Esophagus muscularis mucosa (tissue), 4 donors: ENCODE data around the gene EHD2. TPM values are rescaled to one million over a fixed set of nuclear protein-coding genes. Genes with fewer than 3 reads are reported as not detected.
A peak's percentile ranks its signal among the peaks of the same experiment; 100 is the strongest.

ENCODE experiments used
- DNase-seq: peaks from one replicate; pipeline ENCODE4 v3.0.0-alpha.2; 2017; ENCODE audit errors: extremely low spot score
- H3K27ac ChIP-seq, 4 donors: fragments of 200-600 bp; sonication (generic); replicated peaks in 1 of 4; 1 replicate in 3 of 4; 2 replicates in 1 of 4; pipeline ENCODE4 v1.5.1; 2016 to 2019; ENCODE audit warnings: mild to moderate bottlenecking in 1 of 4
- H3K27me3 ChIP-seq, 4 donors: fragments of 200-600 bp; sonication (generic); one replicate each; pipeline versions ENCODE4 v1.5.1 to v1.6.0; 2016 to 2019
- H3K36me3 ChIP-seq, 4 donors: fragments of 200-600 bp; sonication (generic); one replicate each; pipeline ENCODE4 v1.5.1; 2016 to 2019
- H3K4me1 ChIP-seq, 4 donors: fragments of 200-600 bp; sonication (generic); one replicate each; pipeline ENCODE4 v1.5.1; 2016 to 2019
- H3K4me3 ChIP-seq, 4 donors: fragments of 200-600 bp; sonication (generic); 1 replicate in 2 of 4; 2 replicates in 2 of 4; pipeline ENCODE4 v1.5.1; 2016 to 2019; ENCODE audit warnings: mild to moderate bottlenecking in 4 of 4, moderate library complexity in 1 of 4
- H3K9me3 ChIP-seq, 4 donors: fragments of 200-600 bp; sonication (generic); 1 replicate in 3 of 4; 2 replicates in 1 of 4; pipeline ENCODE4 v1.5.1; 2016 to 2019
- EP300 ChIP-seq: sonication (generic); formaldehyde crosslinking; IDR thresholded peaks from one replicate; pipeline ENCODE4 v1.6.1; 2017; ENCODE audit warnings: antibody characterized with exemption
- POLR2A ChIP-seq: fragments of 450-650 bp; IDR thresholded peaks from one replicate; pipeline ENCODE4 v1.6.1; 2017; ENCODE audit warnings: antibody characterized with exemption, moderate library complexity, mild to moderate bottlenecking, low read depth
- POLR2AphosphoS5 ChIP-seq, 2 donors: sonication (generic); formaldehyde crosslinking; IDR thresholded peaks; one replicate each; pipeline ENCODE4 v1.6.1; 2017; ENCODE audit warnings: antibody characterized with exemption in 2 of 2
- whole genome bisulfite sequencing: methylation state at CpG from one replicate; pipeline ENCODE4 v1.1.5; 2018; 5-methylcytosine and 5-hydroxymethylcytosine counted together
- intact Hi-C: fragments of 100-400 bp; cut with DNase I; formaldehyde crosslinking; loops from one replicate; pipeline ENCODE4 v1.15.1; 2023
- total RNA-seq, 4 donors: library from RNA; depleted of rRNA; stranded (reverse); fragments of >200 nt; gene quantifications; one replicate each; pipeline versions ENCODE4 v1.1.0 to v1.2.1, GENCODE V29; 2016
- TF ChIP-seq, protein P1 (sequence below), 3 experiments: fragments of 200-600 bp in 2 of 3; fragments of 450-650 bp in 1 of 3; sonication (generic) in 2 of 3; IDR thresholded peaks; one replicate each; pipeline ENCODE4 v1.5.1; 2017 to 2019; ENCODE audit warnings: antibody characterized with exemption in 3 of 3, mild to moderate bottlenecking in 2 of 3, moderate library complexity in 1 of 3

EHD2 gene
- total RNA-seq, 4 donors from 2014 or later: 154 to 444 (median 250) TPM

DNA sequence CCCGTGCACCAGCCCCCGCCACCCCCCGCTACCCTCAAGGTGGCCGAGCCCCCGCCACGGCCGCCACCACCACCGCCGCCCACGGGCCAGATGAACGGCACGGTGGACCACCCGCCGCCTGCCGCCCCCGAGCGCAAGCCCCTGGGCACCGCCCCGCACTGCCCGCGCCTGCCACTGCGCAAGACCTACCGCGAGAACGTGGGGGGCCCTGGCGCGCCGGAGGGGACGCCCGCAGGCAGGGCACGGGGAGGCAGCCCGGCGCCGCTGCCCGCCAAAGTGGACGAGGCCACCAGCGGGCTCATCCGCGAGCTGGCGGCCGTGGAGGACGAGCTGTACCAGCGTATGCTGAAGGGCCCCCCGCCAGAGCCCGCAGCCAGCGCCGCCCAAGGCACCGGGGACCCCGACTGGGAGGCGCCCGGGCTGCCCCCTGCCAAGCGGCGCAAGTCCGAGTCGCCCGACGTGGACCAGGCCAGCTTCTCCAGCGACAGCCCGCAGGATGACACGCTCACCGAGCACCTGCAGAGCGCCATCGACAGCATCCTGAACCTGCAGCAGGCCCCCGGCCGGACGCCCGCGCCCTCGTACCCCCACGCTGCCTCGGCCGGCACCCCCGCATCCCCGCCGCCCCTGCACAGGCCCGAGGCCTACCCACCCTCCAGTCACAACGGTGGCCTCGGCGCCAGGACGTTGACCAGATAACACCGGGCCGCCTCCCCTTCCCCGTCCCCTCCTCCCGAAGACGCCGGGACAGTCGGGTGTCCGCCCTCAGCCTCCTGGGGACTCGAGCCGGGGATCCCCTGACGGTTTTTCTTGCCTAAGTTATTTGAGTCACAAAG lies 11.3 kb upstream of the EHD2 start:
- 86% methylated on average over 15 of the region's 91 CpGs for WGBS
- Histone ChIP-seq H3K4me3 (no peak overlapping the region), H3K4me1 (peaks cover 6 to 42% (median 20%) of the 10 kb centered on the region in 4 donors), H3K9me3 (no peaks in the 10 kb centered on the region), H3K27ac (peak overlapping the region in 3 of 4 donors; percentile 75 to 80 (median 77)), H3K36me3 (peaks cover 37 to 58% (median 56%) of the 10 kb centered on the region in 4 donors), H3K27me3 (no peaks in the 10 kb centered on the region)
- DNase-seq: no peak
- intact Hi-C loops: no loop called here
- TF ChIP-seq, protein P1, sequence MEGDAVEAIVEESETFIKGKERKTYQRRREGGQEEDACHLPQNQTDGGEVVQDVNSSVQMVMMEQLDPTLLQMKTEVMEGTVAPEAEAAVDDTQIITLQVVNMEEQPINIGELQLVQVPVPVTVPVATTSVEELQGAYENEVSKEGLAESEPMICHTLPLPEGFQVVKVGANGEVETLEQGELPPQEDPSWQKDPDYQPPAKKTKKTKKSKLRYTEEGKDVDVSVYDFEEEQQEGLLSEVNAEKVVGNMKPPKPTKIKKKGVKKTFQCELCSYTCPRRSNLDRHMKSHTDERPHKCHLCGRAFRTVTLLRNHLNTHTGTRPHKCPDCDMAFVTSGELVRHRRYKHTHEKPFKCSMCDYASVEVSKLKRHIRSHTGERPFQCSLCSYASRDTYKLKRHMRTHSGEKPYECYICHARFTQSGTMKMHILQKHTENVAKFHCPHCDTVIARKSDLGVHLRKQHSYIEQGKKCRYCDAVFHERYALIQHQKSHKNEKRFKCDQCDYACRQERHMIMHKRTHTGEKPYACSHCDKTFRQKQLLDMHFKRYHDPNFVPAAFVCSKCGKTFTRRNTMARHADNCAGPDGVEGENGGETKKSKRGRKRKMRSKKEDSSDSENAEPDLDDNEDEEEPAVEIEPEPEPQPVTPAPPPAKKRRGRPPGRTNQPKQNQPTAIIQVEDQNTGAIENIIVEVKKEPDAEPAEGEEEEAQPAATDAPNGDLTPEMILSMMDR (IDR thresholded peaks at IDR 0.05): no peak
- TF ChIP-seq POLR2A (no peak), EP300 (no peak), POLR2AphosphoS5 (IDR thresholded peaks at IDR 0.05) (no peak)

DNA sequence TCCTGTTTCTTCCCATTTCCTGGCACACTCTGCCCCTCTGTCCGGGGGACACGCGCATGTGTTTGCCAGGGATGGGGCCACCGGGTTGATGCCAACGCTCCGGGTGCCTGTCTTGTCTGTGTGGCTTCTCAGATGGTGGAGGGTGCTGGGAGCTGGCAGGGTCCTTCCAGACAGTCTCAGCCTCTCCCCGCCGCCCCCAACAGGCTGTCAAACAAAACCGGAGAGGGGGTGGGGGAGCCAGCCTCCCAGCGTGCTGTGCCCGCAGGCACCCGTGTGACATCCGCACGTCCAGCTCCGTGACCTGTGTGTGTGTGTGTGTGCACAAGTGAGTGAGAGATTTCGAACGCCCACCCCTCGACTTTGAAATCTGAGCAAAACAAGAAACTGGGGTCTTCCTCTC lies 10.6 kb upstream of the EHD2 start:
- Histone ChIP-seq H3K27me3 (no peaks in the 10 kb centered on the region), H3K4me3 (no peak overlapping the region), H3K9me3 (no peaks in the 10 kb centered on the region), H3K4me1 (peaks cover 3 to 46% (median 20%) of the 10 kb centered on the region in 4 donors), H3K27ac (peak overlapping the region in 3 of 4 donors; percentile 75 to 80 (median 77)), H3K36me3 (peaks cover 37 to 57% (median 56%) of the 10 kb centered on the region in 4 donors)
- TF ChIP-seq EP300 (no peak), POLR2A (no peak), POLR2AphosphoS5 (IDR thresholded peaks at IDR 0.05) (no peak)
- TF ChIP-seq, protein P1 (IDR thresholded peaks at IDR 0.05): no peak
- intact Hi-C loops: no loop called here
- DNase-seq: no peak
- WGBS: 85% methylated on average over 17 of the region's 18 CpGs

DNA sequence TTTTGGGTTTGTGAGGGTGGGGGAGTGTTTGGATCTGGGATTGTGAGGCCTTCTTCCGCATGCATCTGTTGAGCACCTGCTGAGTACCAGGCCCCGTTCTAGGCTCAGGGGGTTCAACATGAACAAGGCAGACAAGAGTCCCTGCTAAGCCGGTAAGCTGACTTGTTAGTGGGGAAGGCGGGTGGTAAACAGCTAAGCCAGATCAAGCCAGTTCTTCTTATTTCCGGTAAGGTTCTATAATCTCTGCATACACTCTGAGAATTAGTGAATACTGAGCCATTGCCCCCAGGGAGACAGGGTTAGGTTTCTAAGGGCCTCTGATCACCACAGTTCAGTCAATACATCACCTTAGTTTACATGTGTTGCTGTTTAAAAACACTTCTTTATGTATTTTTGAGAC lies 9.9 kb upstream of the EHD2 start:
- peaks cover 37 to 57% (median 55%) of the 10 kb centered on the region in 4 donors for H3K36me3 ChIP-seq
- peak overlapping the region; percentile 60 to 80 (median 76) for H3K27ac ChIP-seq
- 83% methylated on average over 5 of the region's 5 CpGs for WGBS
- no peaks in the 10 kb centered on the region for H3K9me3 ChIP-seq
- TF ChIP-seq POLR2A (no peak), EP300 (no peak), POLR2AphosphoS5 (IDR thresholded peaks at IDR 0.05) (no peak)
- TF ChIP-seq, protein P1 (IDR thresholded peaks at IDR 0.05): no peak
- H3K4me3 ChIP-seq: no peak overlapping the region
- H3K27me3 ChIP-seq: no peaks in the 10 kb centered on the region
- intact Hi-C loops: no loop called here
- DNase-seq: no peak
- peaks cover 0 to 42% (median 14%) of the 10 kb centered on the region in 4 donors for H3K4me1 ChIP-seq

DNA sequence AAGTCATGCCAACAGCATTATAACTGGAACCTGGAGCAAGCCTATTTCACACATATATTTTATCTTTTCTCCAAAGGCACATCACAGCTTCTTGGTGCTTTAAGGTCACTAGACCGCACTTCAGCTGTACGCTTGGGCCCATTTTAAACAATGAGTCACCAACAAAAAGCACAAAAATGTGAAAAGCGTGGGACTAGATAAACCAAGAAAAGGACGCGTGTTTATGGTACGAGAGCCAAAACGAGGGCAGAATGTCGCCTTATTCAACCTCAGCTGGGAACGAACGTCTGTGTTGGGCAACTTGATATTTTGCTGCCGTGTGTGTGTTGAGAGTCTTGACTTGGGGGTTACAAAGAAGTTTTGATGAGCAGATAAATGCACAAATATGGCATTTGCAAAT lies 9.2 kb upstream of the EHD2 start:
- DNase-seq: no peak
- TF ChIP-seq EP300 (peak; percentile 45), POLR2A (no peak), POLR2AphosphoS5 (IDR thresholded peaks at IDR 0.05) (peak in 1 of 2 donors; percentile 72)
- TF ChIP-seq, protein P1 (IDR thresholded peaks at IDR 0.05): peak in 1 of 3 experiments; percentile 10
- no peaks in the 10 kb centered on the region for H3K9me3 ChIP-seq
- intact Hi-C loops: no loop called here
- peaks cover 0 to 42% (median 12%) of the 10 kb centered on the region in 4 donors for H3K4me1 ChIP-seq
- H3K27ac ChIP-seq: peak overlapping the region; percentile 60 to 80 (median 76)
- H3K36me3 ChIP-seq: peaks cover 31 to 50% (median 48%) of the 10 kb centered on the region in 4 donors
- WGBS: 74% methylated on average over 11 of the region's 11 CpGs
- H3K27me3 ChIP-seq: no peaks in the 10 kb centered on the region
- H3K4me3 ChIP-seq: no peak overlapping the region
